Thoracic aorta (tissue), 2 donors: ENCODE measurements around the gene RHOU. TPM values are rescaled to one million over a fixed set of nuclear protein-coding genes. Genes with fewer than 3 reads are reported as not detected.

ENCODE experiments used
- ATAC-seq: fragments of 150-250 bp; one replicate; pipeline ENCODE4 v1.8.0; 2017; ENCODE audit warnings: low read depth; ENCODE audit not compliant: insufficient number of reproducible peaks, low FRiP score
- DNase-seq: peaks from one replicate; pipeline ENCODE4 v3.0.0-alpha.2; 2020; ENCODE audit warnings: low spot score
- H3K27ac ChIP-seq, 2 donors: fragments of 200-600 bp; sonication (generic); 1 replicate in 1 of 2; 2 replicates in 1 of 2; pipeline ENCODE4 v1.5.1; 2016; ENCODE audit warnings: mild to moderate bottlenecking in 2 of 2, moderate library complexity in 2 of 2
- H3K27me3 ChIP-seq: fragments of 200-600 bp; sonication (generic); replicated peaks from 2 replicates; pipeline ENCODE4 v1.6.0; 2016; ENCODE audit warnings: mild to moderate bottlenecking; ENCODE audit not compliant: insufficient read depth
- H3K36me3 ChIP-seq: fragments of 200-600 bp; sonication (generic); one replicate; pipeline ENCODE4 v1.5.1; 2016
- H3K4me1 ChIP-seq, 2 donors: fragments of 200-600 bp; sonication (generic); 1 replicate in 1 of 2; 2 replicates in 1 of 2; pipeline versions ENCODE4 v1.5.1 to v1.6.0; 2016; ENCODE audit warnings: low read depth in 2 of 2, mild to moderate bottlenecking in 1 of 2; ENCODE audit not compliant: control insufficient read depth in 1 of 2
- H3K4me3 ChIP-seq: fragments of 200-600 bp; sonication (generic); 2 replicates; pipeline ENCODE4 v1.5.1; 2016; ENCODE audit warnings: mild to moderate bottlenecking
- H3K9me3 ChIP-seq: fragments of 200-600 bp; sonication (generic); 2 replicates; pipeline ENCODE4 v1.5.1; 2016
- total RNA-seq, 2 donors: library from RNA; depleted of rRNA; stranded (reverse); fragments of >200 nt; gene quantifications; one replicate each; pipeline versions ENCODE4 v1.1.0 to v1.2.3, GENCODE V29; 2016
- TF ChIP-seq, protein P1 (sequence below): fragments of 200-600 bp; sonication (generic); IDR thresholded peaks from one replicate; pipeline ENCODE4 v1.5.1; 2019; ENCODE audit warnings: antibody characterized with exemption

Gene RHOU
- total RNA-seq, 2 donors from 2014 or later: 23.0 to 37.7 TPM

- DNase-seq (no peak), ATAC-seq (no peak)
- H3K27ac ChIP-seq: no peak overlapping the region
- H3K4me3 ChIP-seq: no peak overlapping the region
- no peaks in the 10 kb centered on the region for H3K36me3 ChIP-seq
- no peaks in the 10 kb centered on the region for H3K4me1 ChIP-seq
- TF ChIP-seq, protein P1, sequence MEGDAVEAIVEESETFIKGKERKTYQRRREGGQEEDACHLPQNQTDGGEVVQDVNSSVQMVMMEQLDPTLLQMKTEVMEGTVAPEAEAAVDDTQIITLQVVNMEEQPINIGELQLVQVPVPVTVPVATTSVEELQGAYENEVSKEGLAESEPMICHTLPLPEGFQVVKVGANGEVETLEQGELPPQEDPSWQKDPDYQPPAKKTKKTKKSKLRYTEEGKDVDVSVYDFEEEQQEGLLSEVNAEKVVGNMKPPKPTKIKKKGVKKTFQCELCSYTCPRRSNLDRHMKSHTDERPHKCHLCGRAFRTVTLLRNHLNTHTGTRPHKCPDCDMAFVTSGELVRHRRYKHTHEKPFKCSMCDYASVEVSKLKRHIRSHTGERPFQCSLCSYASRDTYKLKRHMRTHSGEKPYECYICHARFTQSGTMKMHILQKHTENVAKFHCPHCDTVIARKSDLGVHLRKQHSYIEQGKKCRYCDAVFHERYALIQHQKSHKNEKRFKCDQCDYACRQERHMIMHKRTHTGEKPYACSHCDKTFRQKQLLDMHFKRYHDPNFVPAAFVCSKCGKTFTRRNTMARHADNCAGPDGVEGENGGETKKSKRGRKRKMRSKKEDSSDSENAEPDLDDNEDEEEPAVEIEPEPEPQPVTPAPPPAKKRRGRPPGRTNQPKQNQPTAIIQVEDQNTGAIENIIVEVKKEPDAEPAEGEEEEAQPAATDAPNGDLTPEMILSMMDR: no peak
- H3K27me3 ChIP-seq: no peaks in the 10 kb centered on the region
- no peaks in the 10 kb centered on the region for H3K9me3 ChIP-seq
Measured at GRCh38 chr1:228781161-228781808, 46.0 kb downstream of the RHOU start.

- no peaks in the 10 kb centered on the region for H3K27me3 ChIP-seq
- no peaks in the 10 kb centered on the region for H3K9me3 ChIP-seq
- no peak overlapping the region for H3K4me3 ChIP-seq
- no peak overlapping the region for H3K27ac ChIP-seq
- H3K4me1 ChIP-seq: no peaks in the 10 kb centered on the region
- ATAC-seq (no peak), DNase-seq (no peak)
- TF ChIP-seq, protein P1: no peak
- H3K36me3 ChIP-seq: no peaks in the 10 kb centered on the region
Measured at GRCh38 chr1:228781809-228782661, 46.8 kb downstream of the RHOU start.

DNA sequence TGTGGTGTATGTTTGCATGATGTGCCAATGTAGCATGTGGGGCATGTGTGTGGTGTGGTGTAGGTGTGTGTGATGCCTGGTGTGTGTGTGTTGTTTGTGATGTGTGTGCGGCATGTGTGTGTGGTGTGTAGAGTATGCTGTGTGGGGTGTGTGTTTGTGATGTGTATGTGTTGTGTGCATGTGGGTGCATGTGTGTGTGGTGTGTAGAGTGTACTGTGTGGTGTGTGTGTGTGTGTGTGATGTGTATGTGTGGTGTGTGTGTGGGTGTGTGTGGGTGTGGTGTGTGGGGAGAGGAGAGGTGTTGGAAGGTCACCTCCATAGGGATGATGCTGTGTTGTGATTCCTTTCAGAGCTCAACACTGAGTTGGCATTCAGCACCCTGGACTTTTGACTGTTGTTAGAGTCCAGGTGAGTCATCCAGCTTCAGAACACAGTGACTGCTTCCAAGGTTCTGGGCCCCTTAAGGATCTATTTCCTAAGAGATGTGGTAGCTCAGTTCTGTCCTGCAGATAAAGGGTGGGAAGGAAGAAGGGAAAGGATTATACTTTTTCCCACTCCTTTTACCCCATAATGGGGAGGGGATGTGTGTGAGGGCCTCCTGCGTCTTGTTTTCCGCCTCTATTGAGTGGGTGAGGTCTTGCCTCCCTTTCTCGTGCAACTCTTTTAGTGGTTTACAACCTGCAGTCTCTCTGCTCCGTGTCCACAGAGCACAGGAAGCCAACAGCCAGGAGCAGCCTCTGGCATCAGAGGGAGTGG is 47.6 kb downstream of the RHOU start:
- H3K27ac ChIP-seq: no peak overlapping the region
- TF ChIP-seq, protein P1: no peak
- DNase-seq (no peak), ATAC-seq (peak; percentile 51)
- no peak overlapping the region for H3K4me3 ChIP-seq
- no peaks in the 10 kb centered on the region for H3K4me1 ChIP-seq
- no peaks in the 10 kb centered on the region for H3K36me3 ChIP-seq
- H3K9me3 ChIP-seq: no peaks in the 10 kb centered on the region
- H3K27me3 ChIP-seq: no peaks in the 10 kb centered on the region

DNA sequence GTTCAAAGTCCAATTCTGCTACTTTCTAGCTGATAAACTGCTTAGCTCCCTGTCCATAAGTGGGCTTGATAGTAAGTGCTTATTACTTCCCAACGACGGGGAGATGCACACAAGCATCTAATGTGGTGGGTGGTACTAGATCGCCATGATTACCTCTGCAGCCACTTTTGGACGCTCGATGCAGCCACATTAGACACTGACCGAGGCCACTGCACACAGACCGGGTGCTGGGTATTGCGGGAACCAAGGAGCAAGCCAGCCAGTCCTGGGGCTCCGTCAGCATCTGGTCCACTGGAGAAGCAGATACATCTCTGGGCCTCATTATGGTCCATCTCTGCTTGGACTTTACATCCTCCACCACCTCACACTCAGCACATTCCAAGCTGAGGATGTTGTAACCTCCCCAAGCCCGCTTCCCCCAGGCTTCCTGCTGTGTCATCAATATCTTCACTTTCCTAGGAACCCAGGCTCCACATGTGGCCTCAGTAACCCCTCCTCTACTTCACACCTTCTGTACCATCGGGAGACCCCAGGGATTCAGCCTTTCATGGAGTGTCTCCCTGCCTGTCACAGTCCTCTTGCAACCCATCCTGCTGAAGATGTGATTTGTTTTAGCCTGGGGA is 48.2 kb downstream of the RHOU start:
- ATAC-seq (no peak), DNase-seq (no peak)
- Histone ChIP-seq H3K36me3 (no peaks in the 10 kb centered on the region), H3K9me3 (no peaks in the 10 kb centered on the region), H3K4me3 (no peak overlapping the region), H3K27me3 (no peaks in the 10 kb centered on the region), H3K4me1 (no peaks in the 10 kb centered on the region), H3K27ac (no peak overlapping the region)
- TF ChIP-seq, protein P1: no peak
